SK-N-MC (cell line): ENCODE data around the gene CAPNS2.

ENCODE experiments used
- EZH2 ChIP-seq: fragments of 200-600 bp; sonication (generic); IDR thresholded peaks from one replicate; pipeline ENCODE4 v1.6.1; 2017; ENCODE audit warnings: antibody characterized with exemption
- POLR2AphosphoS5 ChIP-seq: IDR thresholded peaks from 2 replicates; pipeline ENCODE4 v1.6.1; 2012; ENCODE audit warnings: mild to moderate bottlenecking, low read depth, low read length, borderline replicate concordance

GRCh38 chr16:55555436-55555835, 11.0 kb upstream of the CAPNS2 start:
- TF ChIP-seq POLR2AphosphoS5, result no peak
- TF ChIP-seq EZH2, result no peak
